ENCODE results near the gene TRMT2A. TPM values are rescaled to one million over a fixed set of nuclear protein-coding genes. Genes with fewer than 3 reads are reported as not detected.

Gene TRMT2A
- polyA plus RNA-seq, 1 donor (not counting 4 experiments of a cell fraction or from before 2014, with no cell fraction given): 18.3 TPM

GRCh38 chr22:20086101-20086599, 30.9 kb downstream of the TRMT2A start:
- Histone ChIP-seq H3K9me3 (ENCODE audit: control insufficient read depth, low read depth, low read length) (no peaks in the 10 kb centered on the region), H4K20me1 (ENCODE audit: control insufficient read depth, extremely low read depth, insufficient read depth, low read length) (peaks cover 16% of the 10 kb centered on the region), H3K27ac (ENCODE audit: control insufficient read depth, insufficient read depth, low read length) (no peak overlapping the region), H3K36me3 (ENCODE audit: control insufficient read depth in 2 of 2, extremely low read depth in 1 of 2, insufficient read depth in 2 of 2, low read length in 2 of 2) (peaks cover 39 to 58% of the 10 kb centered on the region in 2 experiments), H2AFZ (ENCODE audit: control insufficient read depth, low read length) (no peak overlapping the region), H3K9me1 (ENCODE audit: control insufficient read depth, extremely low read depth, insufficient read depth, low read length) (peaks cover 5% of the 10 kb centered on the region), H3K79me2 (ENCODE audit: control insufficient read depth, insufficient read depth, low read length) (peaks cover 61% of the 10 kb centered on the region), H3K4me1 (ENCODE audit: control insufficient read depth, extremely low read depth, insufficient read depth, low read length) (peaks cover 14% of the 10 kb centered on the region), H3K4me2 (ENCODE audit: control insufficient read depth, extremely low read depth, insufficient read depth, low read depth, low read length) (no peak overlapping the region), H3K4me3 (ENCODE audit: control insufficient read depth in 2 of 3, extremely low read depth in 1 of 3, insufficient read depth in 2 of 3, low read depth in 1 of 3, low read length in 3 of 3) (no peak overlapping the region), H3K27me3 (ENCODE audit: control insufficient read depth, extremely low read depth, insufficient read depth, low read length) (no peaks in the 10 kb centered on the region), H3K9ac (ENCODE audit: control insufficient read depth, extremely low read depth, insufficient read depth, low read length) (no peak overlapping the region)
- TF ChIP-seq CTCF (optimal IDR thresholded peaks at IDR 0.05 in 1 of 3, IDR thresholded peaks at IDR 0.05 in 1 of 3, conservative IDR thresholded peaks at IDR 0.05 in 1 of 3; ENCODE audit: extremely low read depth in 1 of 3, insufficient read depth in 2 of 3, low read length in 3 of 3): no peak
- no peak for TF ChIP-seq EZH2 (IDR thresholded peaks at IDR 0.05; ENCODE audit: low read length)
- dilution Hi-C loops (cut with MboI; ENCODE audit: extremely low pct_ligation_motif_present, low sequenced_read_pairs): no loop called here
- DNase-seq (ENCODE audit: low read depth, low spot score): no peak
- no peak for FAIRE-seq

GRCh38 chr22:20085651-20086050, 31.4 kb downstream of the TRMT2A start:
- Histone ChIP-seq H2AFZ (ENCODE audit: control insufficient read depth, low read length) (no peak overlapping the region), H3K36me3 (ENCODE audit: control insufficient read depth in 2 of 2, extremely low read depth in 1 of 2, insufficient read depth in 2 of 2, low read length in 2 of 2) (peaks cover 39 to 53% of the 10 kb centered on the region in 2 experiments), H3K79me2 (ENCODE audit: control insufficient read depth, insufficient read depth, low read length) (peaks cover 66% of the 10 kb centered on the region), H4K20me1 (ENCODE audit: control insufficient read depth, extremely low read depth, insufficient read depth, low read length) (peaks cover 16% of the 10 kb centered on the region), H3K27ac (ENCODE audit: control insufficient read depth, insufficient read depth, low read length) (no peak overlapping the region), H3K27me3 (ENCODE audit: control insufficient read depth, extremely low read depth, insufficient read depth, low read length) (no peaks in the 10 kb centered on the region), H3K4me1 (ENCODE audit: control insufficient read depth, extremely low read depth, insufficient read depth, low read length) (peaks cover 16% of the 10 kb centered on the region), H3K4me2 (ENCODE audit: control insufficient read depth, extremely low read depth, insufficient read depth, low read depth, low read length) (no peak overlapping the region), H3K4me3 (ENCODE audit: control insufficient read depth in 2 of 3, extremely low read depth in 1 of 3, insufficient read depth in 2 of 3, low read depth in 1 of 3, low read length in 3 of 3) (no peak overlapping the region), H3K9me1 (ENCODE audit: control insufficient read depth, extremely low read depth, insufficient read depth, low read length) (peaks cover 5% of the 10 kb centered on the region), H3K9me3 (ENCODE audit: control insufficient read depth, low read depth, low read length) (no peaks in the 10 kb centered on the region), H3K9ac (ENCODE audit: control insufficient read depth, extremely low read depth, insufficient read depth, low read length) (no peak overlapping the region)
- dilution Hi-C loops (cut with MboI; ENCODE audit: extremely low pct_ligation_motif_present, low sequenced_read_pairs): no loop called here
- no peak for DNase-seq (ENCODE audit: low read depth, low spot score)
- no peak for FAIRE-seq
- TF ChIP-seq EZH2 (IDR thresholded peaks at IDR 0.05; ENCODE audit: low read length) (no peak), CTCF (optimal IDR thresholded peaks at IDR 0.05 in 1 of 3, IDR thresholded peaks at IDR 0.05 in 1 of 3, conservative IDR thresholded peaks at IDR 0.05 in 1 of 3; ENCODE audit: extremely low read depth in 1 of 3, insufficient read depth in 2 of 3, low read length in 3 of 3) (no peak)

Data from keratinocyte (primary cell).